Cerebellar nuclear complex (tissue), 1 donor: ENCODE measurements around the gene RABL6.
"Not testable (repeated sequence)": the region's sequence is repeated elsewhere in the genome, so short reads cannot be mapped to it uniquely, and the experiment has no call there.

ENCODE experiments used
- DNase-seq, 2 experiments: peaks; one replicate each; lab custom pipeline; 2025; lab: John Stamatoyannopoulos, UW

Gene RABL6

DNA sequence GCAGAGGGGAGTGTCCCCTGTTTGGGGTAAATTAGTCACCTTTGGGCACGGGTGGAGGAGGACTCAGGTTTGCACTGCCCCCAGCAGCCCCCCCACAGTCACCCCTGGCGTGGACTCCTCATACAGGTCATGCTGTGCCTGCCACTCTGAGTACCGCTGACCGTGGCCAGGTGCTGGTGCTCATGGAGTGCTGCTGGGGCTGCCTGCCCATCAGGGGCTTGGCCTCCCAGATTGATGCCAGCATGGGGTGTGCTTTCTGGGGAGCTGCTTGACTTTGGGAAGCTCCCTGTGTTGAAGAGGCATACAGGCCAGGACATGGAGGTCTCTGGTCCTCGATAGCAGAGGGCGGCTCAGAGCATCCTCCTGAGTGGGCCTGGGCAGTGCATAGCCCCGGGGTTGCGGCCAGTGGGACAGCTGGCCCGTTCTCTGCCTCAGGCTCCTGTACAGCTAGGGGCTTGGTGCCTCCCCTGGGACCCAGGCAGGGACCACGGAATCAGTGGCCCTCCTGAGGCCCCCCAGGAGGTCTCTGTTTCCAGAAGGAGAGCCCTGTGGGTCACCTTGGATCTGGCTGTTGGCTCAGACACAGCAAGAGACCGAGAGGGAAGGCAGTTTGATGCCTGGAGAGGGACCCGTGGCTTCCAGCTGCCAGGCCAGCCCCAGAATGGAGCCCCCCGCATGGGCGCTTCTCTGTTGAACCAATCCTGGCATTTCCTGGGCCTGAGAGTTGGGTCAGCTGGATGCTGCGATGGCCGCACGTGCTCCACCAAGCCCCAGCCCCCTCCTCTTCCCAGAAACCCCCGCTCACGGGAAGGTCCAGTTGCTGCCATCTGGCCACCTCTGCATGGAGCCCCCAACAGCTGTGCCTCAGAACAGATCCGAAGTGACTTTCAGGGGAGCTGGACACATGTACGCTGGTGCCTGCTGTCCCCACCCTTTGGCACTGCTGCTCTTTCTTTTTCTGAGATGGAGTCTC lies 28.5 kb downstream of the RABL6 start:
- DNase-seq: no peak

DNA sequence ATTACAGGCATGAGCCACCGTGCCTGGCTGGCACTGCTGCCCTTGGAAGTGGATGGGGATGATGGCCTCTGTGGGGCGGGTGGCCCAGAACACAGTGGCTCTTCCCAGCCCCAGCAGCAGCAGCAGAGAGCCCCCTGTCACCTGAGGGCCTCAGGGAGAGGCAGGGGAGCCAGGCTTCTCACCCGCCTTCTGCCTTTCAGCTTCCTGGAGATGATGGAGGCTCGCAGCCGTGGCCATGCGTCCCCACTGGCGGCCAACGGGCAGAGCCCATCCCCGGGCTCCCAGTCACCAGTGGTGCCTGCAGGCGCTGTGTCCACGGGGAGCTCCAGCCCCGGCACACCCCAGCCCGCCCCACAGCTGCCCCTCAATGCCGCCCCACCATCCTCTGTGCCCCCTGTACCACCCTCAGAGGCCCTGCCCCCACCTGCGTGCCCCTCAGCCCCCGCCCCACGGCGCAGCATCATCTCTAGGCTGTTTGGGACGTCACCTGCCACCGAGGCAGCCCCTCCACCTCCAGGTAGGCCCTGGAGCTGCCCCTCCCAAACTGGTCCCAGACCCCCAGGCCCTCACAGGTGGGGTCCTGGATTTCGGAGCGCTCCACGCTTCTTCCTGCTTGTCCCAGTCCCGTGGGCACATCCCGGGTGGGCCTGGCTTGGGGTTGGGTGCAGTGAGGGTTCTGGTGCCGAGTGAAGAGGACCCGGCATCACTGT lies 29.6 kb downstream of the RABL6 start:
- DNase-seq: no peak

DNA sequence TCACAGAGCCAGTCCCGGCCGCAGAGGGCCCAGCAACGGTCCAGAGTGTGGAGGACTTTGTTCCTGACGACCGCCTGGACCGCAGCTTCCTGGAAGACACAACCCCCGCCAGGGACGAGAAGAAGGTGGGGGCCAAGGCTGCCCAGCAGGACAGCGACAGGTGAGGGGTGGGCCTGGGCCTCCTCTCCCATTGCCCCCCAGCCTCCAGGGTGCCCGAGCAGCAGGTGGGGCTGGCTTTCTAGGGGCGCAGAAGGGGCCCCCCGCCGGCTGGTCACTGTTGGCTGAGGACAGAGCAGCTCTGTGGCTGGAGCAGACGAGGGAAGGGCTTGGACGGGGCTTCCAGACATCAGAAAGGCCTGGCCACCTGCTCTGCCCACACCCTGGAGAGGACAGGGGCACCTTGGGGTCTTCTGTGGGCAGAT lies 30.1 kb downstream of the RABL6 start:
- not testable (repeated sequence) for DNase-seq

DNA sequence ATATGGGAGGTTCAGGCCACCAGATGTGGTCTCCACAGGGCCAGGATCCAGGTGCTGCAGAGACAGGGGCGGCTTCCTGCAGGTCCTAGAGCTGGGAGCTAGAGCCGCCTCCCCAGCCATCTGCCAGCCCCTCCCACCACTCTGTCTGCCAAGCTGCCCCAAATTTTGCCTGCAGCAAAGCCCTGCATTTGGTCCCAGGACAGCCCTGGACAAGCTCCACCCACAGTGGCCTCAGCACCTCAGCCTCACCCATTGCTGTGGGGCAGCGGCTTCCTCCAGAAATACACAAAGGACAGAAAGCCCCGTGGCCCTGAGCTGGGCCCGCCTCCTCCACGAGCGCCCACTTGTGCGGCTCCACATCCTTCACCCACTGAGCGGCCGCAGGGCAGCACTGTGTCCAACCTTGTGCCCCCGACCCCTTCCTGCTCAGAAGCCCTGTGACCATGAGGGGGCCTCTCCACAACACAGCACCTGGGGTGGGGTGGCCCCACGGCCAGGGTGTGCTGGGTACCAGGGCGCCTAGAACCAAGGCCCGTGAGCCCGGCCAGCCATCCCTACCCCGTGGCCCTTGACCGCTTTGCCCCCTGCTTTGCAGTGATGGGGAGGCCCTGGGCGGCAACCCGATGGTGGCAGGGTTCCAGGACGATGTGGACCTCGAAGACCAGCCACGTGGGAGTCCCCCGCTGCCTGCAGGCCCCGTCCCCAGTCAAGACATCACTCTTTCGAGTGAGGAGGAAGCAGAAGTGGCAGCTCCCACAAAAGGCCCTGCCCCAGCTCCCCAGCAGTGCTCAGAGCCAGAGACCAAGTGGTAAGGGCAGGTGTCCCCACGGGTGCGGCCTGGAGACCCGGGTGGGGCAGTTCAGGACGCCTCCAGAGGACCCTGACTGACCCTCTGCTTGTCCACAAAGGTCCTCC lies 30.8 kb downstream of the RABL6 start:
- DNase-seq: no peak

DNA sequence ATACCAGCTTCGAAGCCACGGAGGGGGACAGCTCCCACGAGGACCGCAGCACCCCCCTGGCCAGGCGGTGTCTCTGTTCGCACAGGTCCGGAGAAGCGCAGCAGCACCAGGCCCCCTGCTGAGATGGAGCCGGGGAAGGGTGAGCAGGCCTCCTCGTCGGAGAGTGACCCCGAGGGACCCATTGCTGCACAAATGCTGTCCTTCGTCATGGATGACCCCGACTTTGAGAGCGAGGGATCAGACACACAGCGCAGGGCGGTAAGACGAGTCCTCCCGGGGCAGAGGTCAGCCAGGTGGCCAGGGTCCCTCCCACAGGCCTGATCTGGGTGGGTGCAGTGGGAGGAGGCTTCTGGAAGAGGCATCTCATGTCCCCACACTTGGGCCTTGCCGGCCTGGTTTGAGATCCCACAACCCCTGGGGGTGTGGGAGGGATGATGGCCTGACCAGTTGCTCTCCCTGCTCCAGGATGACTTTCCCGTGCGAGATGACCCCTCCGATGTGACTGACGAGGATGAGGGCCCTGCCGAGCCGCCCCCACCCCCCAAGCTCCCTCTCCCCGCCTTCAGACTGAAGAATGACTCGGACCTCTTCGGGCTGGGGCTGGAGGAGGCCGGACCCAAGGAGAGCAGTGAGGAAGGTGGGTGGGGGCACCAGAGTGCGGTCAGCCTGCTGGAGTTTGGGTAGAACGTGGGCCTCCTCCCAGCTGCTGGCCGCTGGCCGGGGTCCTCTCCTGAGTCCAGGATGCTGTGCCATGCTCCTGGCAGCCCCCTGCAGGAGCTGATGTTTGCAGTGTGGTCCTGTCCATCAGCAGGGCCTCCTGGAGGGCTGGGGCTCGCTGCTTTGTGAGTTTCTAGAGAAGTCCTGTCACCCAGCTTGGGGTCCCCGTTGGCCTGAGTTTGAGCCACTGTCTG lies 31.7 kb downstream of the RABL6 start:
- no peak for DNase-seq

DNA sequence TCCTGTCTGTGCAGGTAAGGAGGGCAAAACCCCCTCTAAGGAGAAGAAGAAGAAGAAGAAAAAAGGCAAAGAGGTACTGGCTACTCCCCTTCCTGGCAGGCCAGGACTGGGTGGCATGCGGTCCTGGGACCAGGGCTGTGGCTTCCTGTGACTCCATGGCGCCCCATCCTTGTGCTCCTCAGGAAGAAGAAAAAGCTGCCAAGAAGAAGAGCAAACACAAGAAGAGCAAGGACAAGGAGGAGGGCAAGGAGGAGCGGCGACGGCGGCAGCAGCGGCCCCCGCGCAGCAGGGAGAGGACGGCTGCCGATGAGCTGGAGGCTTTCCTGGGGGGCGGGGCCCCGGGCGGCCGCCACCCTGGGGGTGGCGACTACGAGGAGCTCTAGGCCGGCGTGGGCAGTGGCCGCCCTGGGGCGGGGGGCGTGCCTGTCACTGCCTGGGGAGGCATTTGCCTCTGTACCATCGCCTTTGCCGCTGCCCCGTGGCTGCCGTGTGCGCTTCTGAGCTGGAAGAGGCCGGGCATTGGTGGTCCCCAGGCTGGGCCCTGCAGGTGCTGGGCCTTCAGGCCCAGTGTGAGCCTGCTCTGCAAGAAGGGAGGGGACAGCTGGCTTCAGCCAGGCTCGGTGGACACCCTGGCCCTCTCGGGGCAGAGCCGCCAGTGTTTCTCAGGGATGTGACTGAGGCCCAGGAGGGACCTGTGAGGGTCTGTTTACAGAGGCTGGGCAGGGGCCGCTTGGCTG lies 32.6 kb downstream of the RABL6 start:
- DNase-seq: no peak

DNA sequence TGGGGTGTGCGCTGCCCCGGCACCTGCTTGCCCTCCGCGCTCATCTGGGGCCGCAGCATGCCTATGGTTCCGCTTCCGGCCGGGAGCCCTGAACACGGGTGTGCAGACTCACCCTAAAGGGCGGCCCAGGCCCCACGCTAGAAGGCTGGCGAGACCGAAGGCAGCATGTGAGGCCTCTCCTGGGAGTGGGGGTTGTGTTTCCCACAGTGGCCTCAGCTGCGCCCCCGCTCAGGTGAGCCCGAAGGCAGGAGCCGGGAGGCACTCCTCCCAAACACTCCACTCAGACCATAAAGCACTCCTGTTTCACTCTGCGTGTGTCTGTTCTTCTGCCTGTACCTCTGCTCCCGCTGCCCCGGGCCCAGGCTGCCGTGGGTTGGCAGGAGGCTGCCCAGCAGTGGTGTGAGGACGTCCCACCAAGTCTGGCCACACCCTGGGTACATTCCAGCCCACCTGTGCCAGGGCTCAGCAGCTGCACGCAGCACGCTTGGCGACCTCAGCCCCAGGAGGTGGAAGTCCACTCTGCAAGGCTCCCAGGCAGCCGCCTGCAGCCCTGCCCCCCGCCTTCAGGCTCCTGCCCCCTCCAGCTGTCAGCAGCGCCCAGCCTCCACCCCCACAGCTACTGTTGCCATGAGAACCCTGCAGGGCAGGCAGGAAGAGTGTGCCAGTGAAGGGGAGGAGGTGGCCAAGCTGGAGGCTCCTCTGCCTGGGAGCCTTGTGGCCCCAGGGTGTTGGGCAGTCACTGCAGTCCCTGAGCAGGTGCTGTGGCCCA lies 33.3 kb downstream of the RABL6 start:
- DNase-seq: no peak

DNA sequence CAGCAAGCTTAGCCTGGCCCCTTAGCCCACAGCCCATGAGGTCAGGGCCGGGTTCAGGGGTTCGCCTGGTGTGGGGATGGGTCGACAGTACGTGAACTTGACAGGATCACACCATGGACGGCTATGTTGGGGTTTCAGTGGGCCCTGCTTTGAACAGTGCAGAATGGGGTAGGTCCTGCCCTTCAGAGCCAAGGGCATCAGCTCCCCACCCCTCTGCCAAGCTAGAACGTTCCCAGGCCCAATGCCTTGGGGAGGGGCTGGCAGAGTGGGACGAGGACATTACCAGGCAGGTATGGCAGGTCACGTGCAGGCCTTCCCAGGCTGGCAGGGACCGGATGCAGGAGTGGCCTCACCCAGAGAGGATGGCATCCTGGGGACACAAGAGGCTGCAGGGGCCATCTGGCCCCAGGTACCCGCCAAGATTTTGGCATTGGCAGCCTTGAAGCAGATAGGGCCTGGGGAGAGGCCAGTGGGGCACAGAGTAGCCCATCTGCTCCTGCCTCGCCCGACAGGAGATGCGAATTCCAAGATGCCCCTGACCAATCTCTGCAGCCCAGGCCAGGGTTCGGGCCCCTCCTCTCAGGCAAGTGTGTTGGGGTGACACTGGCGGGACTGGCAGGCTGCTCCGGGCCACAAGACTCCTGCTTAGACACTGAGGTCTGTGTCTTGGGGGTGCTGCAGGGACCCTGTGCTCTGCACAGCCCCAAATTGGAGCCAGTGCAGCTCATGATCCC lies 34.1 kb downstream of the RABL6 start:
- DNase-seq: peak; percentile 75 to 96

DNA sequence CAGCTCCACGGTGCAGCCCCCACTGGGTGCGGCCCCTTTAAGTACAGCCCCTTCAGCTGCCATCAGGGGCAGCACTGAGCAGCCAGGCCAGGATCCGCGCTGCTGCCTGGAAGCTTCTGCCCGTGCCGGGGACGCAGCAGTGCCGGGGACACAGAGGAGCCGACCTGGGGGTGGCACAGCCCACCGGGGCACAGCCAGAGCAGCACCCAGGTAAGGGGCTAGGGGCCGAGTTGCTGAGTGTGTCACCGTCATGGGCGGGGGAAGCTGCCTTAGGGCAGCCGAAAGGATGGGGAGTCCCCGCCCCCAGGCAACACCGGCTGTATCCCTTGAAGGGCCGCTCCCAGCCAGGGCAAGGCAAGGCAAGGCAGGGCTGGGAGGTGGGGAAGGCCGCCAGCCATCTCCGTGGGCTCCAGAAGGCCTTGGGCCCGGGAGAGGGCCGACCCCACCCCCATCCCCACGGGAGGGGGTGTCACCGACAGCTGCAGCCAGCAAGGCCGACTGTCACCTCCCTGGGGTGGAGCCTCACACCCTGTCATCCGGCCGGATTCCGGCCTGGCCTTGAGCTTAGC lies 34.7 kb downstream of the RABL6 start, which contains the start of gene AJM1:
Gene AJM1 (plus strand): TSS at position 99 of the 569 bp plus-strand sequence. CDS start 1,937 bp downstream, outside the sequence.
- DNase-seq: peak in 1 of 2 experiments; percentile 69

DNA sequence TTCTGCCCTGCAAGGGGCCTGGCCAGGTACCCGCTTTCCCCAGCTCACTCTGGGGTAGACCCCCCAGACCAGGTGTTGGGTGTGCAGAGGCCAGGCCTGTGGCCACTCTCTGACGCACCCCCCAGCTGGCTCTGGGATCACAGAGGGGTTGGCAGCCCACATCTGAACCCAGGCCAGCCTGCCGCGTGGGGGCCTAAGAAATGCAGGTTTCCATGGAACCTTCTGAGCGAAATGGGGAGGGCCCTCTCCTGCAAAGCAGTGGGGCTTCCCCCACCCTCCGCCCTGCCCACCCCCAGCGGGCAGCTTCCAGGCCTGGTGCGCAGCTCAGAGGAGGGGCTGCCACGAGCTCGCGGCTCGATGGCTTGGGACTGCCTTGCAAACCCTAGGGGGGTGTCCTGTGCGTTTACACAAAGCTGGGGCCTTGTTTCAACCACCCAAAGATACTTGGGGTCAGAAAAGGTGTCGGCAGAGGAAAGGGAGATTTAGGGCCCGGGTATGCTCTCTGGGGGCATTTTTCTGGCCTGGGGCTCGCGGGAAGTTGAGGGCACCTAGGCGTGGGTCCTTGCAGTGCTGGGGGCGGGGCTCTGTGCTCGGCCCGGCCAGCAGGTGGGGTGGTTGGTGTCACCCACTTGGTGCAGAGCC lies 35.5 kb downstream of the RABL6 start:
- not testable (repeated sequence) for DNase-seq

DNA sequence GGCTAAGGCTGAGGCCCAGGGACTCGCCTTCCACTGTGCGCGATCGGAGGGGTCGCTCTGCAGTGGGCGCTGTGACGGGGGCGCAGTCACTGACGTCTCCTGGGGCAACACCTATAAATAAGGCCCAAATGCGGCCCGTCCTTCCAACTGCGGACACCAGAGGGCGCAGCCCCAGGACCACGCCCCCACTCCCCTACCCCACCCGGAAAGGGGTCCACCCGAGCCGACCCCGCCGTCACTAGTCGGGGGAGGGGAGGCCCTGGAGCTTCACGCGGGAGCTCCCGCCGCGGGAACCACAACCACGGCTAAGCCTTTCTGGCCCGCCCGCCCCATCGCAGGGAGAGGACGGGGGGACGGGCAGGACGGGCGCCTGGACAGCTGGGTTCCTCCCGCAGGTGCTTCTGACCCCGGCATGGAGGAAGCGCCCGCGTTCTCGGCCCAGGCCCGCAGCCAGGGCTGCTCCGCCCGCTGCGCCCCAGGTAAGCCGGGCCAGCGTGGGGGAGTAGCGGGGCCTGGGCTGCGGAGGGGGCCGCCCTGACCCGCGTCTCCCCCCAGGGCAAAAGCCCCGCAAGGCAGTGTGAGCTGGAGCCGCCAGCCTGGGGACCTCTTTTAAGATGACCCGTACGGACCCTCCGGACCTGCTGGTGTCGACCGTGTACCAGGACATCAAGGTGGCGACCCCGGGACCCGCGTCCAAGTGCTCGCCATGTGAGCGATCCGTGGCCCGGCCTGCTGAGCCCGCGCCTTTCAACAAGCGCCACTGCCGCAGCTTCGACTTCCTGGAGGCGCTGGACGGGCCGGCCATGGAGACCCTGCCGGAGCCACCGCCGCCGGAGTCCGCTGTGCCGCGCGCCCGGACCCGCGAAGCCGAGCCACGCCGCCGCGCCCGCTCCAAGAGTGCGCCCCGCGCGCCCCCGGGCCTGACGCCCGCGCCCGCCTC lies 36.3 kb downstream of the RABL6 start:
- not testable (repeated sequence) for DNase-seq

DNA sequence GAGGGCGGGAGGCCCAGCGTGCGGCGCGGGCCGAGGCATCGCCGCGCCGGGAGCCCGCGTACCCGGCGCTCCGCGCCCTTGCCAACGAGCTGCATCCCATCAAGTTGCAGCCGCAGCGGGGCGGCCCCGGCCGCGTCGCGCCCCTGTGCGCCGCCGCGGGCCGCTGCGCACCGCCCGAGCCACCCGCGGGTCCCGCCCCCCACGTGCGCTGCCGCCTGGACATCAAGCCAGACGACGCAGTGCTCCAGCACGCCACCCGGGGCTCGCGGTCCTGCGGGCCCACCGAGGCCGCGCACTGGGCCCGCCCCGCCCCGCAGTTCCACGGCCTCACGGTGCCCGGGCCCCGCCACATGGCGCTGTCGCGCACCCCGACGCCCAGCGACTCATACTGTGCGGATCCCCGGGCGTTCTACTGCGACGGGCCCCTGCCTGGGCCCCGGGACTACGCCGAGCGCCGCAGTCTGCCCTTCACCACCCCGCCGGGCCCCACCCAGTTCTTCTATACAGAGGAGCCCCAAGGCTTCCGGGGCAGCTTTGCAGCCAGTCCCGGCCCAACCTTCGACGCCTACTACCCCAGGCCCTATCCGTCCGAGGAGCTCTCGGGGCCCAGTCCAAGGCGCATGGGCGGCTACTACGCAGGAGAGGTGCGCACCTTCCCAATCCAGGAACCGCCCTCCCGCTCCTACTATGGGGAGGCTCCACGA lies 37.2 kb downstream of the RABL6 start:
- no peak for DNase-seq

DNA sequence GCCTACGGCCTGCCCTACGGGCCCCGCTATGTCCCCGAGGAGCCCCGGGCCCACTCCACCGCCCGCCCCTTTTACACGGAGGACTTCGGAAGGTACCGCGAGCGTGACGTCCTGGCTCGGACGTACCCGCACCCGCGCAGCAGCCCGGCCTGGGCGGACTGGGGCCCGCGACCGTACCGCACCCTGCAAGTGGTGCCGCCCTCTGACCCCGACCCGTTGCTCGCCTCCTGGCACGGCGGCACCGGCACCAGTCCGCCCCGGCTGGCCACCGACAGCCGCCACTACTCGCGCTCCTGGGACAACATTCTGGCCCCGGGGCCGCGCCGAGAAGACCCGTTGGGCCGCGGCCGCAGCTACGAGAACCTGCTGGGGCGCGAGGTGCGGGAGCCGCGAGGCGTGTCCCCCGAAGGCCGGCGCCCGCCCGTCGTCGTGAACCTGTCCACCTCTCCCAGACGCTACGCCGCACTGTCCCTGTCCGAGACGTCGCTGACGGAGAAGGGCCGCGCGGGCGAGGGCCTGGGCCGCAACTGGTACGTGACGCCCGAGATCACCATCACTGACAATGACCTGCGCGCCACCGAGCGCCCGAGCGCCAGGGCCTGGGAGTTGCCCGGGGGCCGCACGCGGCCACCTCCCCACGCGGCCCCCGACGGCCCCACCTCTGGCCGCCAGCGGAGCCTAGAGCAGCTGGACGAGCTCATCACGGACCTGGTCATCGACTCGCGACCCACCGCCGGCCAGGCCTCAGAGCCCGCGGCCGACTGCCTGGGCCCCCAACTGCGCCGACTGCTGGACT lies 37.9 kb downstream of the RABL6 start:
- no peak for DNase-seq

DNA sequence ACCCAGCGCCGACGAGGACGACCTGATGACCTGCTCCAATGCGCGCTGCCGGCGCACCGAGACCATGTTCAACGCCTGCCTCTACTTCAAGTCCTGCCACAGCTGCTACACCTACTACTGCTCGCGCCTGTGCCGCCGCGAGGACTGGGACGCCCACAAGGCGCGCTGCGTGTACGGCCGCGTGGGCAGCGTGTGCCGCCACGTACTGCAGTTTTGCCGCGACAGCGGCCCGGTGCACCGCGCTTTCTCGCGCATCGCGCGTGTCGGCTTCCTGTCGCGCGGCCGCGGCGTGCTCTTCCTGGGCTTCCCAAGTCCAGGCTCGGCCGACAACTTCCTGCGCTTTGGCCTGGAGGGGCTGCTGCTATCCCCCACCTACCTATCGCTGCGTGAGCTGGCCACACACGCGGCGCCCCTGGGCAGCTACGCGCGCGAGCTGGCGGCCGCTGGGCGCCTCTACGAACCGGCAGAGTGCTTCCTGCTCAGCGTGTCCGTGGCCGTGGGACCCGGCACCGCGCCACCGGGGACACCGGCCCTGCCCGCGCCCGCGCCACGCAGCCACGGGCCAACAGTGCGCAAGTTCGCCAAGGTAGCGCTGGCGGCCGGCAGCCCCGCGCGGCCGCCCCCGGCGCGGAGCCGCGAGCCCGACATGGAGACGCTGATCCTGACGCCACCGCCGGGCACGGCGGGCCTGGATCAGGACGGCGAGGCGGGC lies 38.8 kb downstream of the RABL6 start:
- DNase-seq: no peak
